Nasal cavity respiratory epithelium epithelial cell of viscerocranial mucosa (primary cell): Measurements from ENCODE around the gene AGGF1. TPM values are rescaled to one million over a fixed set of nuclear protein-coding genes. Genes with fewer than 3 reads are reported as not detected.

Experiments
- total RNA-seq: library from RNA; depleted of rRNA; stranded (reverse); fragments of >200 nt; gene quantifications from 2 replicates; pipeline ENCODE4 v1.2.3, GENCODE V29; 2014

AGGF1 gene, protein sequence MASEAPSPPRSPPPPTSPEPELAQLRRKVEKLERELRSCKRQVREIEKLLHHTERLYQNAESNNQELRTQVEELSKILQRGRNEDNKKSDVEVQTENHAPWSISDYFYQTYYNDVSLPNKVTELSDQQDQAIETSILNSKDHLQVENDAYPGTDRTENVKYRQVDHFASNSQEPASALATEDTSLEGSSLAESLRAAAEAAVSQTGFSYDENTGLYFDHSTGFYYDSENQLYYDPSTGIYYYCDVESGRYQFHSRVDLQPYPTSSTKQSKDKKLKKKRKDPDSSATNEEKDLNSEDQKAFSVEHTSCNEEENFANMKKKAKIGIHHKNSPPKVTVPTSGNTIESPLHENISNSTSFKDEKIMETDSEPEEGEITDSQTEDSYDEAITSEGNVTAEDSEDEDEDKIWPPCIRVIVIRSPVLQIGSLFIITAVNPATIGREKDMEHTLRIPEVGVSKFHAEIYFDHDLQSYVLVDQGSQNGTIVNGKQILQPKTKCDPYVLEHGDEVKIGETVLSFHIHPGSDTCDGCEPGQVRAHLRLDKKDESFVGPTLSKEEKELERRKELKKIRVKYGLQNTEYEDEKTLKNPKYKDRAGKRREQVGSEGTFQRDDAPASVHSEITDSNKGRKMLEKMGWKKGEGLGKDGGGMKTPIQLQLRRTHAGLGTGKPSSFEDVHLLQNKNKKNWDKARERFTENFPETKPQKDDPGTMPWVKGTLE
- 18.1 and 31.8 TPM in 2 replicates for total RNA-seq

DNA sequence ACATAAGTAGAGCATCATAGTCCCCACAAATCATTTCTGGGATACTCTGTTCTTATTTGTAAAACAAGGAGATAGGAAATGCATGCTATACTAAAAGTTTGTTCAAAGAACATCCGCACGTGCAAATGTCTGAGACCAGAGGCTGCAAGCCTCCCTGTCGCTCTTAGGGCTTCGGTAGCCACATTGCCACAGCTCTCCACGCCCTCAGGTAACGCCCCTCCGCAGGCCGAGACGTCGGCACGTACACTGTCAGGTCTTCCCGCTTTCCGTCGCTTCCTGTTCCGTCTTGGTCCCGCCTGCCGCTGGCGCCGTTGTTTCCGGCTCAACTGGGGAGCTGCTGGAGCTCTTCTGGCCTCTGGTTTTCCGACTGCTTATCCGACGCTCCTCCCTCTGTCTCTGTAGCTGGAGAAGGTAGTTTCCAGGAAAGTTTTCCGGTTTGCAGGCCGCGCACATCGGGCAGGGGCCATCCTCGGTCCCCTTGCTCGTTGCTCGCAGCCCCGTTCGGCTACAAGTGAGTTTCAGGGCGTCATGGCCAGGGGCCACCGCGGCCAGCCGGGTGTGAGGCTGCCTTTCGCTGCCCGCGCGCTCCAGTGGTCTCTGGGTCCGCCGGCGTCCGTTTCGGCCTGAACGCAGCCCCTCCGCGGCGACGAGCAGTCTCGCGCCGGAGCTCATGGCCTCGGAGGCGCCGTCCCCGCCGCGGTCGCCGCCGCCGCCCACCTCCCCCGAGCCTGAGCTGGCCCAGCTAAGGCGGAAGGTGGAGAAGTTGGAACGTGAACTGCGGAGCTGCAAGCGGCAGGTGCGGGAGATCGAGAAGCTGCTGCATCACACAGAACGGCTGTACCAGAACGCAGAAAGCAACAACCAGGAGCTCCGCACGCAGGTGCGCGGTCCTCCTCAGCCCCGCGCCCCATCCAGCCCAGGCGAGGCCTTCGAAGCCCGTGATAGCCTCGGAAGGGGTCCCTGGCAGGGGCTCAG lies at the start of gene AGGF1:
Gene AGGF1, plus strand, starts transcription at position 308 of the 975 bp plus-strand sequence. Its CDS starts 363 bp downstream, at position 671.

DNA sequence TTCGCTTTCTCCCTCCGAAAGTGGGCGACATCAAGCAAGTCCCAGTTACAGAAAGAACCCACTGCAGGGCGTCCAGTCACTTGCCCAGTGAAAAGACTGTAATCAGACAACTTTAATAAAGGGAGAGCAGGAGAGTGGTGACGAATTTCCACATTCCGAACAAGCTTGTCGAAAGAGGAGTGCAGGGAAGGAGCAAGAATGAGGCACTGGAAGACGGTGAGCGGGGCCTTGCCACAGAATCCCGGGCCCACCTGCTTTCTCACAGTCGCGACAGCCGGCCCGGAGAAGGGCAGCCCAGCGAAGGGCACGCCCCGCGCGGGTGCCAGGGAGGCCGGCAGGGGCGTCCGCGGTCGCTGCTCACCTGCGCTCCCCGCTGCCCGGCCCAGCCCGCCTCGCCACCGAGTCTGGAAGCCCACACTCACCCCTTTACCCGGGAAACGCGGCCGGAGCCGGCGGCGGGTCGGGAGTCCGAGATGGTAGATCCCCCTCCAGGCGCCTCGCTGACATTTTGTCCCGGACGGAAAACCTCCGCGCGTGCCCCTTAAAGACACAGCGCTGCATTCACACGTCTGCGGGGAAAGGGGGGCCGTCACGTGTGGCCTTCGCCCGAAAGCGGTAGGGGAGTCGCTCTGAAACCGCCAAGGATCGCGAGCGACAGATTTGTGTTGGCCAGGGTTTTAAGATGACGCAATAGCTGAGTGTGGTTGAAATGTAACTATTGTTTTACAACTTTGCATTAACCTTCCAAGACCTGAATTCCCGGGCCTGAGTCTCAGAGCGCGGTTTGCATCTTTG lies 56.7 kb downstream of the AGGF1 start, which contains the start of gene ZBED3:
Gene ZBED3, minus strand, starts transcription at position 597 of the 795 bp plus-strand sequence. CDS start 9,407 bp downstream, outside the sequence.

Other genes with a start within 250 kb of the AGGF1 start
- gene F2RL1, start 211.4 kb upstream of the AGGF1 start, total RNA-seq = 44.5 and 59.1 TPM in 2 replicates
- gene S100Z, start 180.4 kb upstream of the AGGF1 start, total RNA-seq = not detected in 2 replicates
- not detected in 2 replicates for gene CRHBP, start 77.4 kb upstream of the AGGF1 start, total RNA-seq
- gene ZBED3, start 56.9 kb downstream of the AGGF1 start, total RNA-seq = 0.68 and 1.3 TPM in 2 replicates
- under 0.01 and 0.07 TPM in 2 replicates for gene PDE8B, start 180.3 kb downstream of the AGGF1 start, total RNA-seq